HG03558 (cell line): ENCODE results near the gene HLA-DQB1.
"Not testable (repeated sequence)": the region's sequence is repeated elsewhere in the genome, so short reads cannot be mapped to it uniquely, and the experiment has no call there.

Experiments used
- ATAC-seq: cut with Tn5 transposase; IDR thresholded peaks from one replicate; pipeline ENCODE4 v1.9.1; 2021; ENCODE audit warnings: moderate number of reproducible peaks; ENCODE audit not compliant: unreplicated experiment; ENCODE audit errors: extremely low read depth

The HLA-DQB1 gene

GRCh38 chr6:32635526-32636123 lies 30.8 kb downstream of the HLA-DQB1 start:
- no peak for ATAC-seq

- not testable (repeated sequence) for ATAC-seq
These were observed 36.7 kb downstream of the HLA-DQB1 start for GRCh38 chr6:32629793-32630192.

- no peak for ATAC-seq
These were observed 38.6 kb downstream of the HLA-DQB1 start for GRCh38 chr6:32627831-32628230.

- no peak for ATAC-seq
These were observed 39.2 kb downstream of the HLA-DQB1 start for GRCh38 chr6:32627249-32627648.

DNA sequence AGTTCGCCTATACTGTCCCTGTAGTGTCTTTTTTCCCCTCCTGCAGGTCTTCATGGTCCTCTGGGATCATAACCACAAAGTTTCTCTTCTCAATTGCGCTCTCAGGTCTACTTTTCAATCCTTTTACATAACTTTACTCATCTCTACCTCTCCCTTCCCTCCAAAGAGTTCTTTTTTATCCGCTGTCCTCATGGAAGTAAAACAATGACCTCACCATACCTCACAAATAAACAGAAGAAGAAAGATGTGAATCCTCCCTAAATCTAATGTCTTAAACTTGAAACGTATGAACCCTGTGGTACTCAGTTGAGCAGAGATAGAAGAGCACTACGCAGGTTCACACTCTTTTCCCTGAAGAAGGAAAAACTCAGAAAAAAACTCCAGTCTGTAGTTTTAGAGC lies 41.3 kb downstream of the HLA-DQB1 start:
- no peak for ATAC-seq

DNA sequence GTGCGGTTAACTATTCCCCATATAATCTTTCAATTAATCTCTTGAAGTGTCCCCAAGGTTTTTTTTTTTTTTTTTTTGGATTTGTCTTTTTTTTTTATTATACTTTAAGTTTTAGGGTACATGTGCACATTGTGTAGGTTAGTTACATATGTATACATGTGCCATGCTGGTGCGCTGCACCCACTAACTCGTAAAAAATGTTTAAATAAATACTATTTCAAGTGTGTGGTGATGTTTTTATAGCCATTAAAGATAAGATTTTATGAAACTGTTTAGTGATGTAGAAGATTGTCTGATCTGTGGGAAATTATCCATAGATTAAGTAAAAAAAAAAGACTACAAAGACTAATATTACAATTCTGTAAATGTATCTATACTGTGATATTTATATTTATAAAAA lies 41.9 kb downstream of the HLA-DQB1 start:
- no peak for ATAC-seq

- ATAC-seq: no peak
These were observed 42.8 kb downstream of the HLA-DQB1 start for GRCh38 chr6:32623693-32624092.

GRCh38 chr6:32622545-32623401 lies 43.7 kb downstream of the HLA-DQB1 start:
- ATAC-seq: peak; percentile 63

DNA sequence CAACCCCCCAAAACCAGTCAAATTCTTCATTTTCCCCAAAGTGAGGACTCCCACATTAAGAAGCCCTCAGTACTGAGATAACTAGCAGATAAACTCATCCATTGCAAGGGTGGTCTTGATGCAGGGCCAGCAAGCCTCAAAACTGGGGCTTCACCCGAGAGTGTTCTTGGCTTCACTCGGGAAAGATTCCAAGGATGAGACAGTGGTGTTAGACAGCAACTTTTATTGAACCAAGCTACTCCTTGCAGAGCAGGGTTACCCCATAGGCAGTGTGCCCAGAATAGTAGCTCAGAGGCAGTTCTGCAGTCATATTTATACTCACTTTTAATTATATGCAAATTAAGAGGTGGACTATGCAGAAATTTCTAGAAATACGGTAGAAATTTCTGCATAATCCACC lies 45.1 kb downstream of the HLA-DQB1 start:
- no peak for ATAC-seq

DNA sequence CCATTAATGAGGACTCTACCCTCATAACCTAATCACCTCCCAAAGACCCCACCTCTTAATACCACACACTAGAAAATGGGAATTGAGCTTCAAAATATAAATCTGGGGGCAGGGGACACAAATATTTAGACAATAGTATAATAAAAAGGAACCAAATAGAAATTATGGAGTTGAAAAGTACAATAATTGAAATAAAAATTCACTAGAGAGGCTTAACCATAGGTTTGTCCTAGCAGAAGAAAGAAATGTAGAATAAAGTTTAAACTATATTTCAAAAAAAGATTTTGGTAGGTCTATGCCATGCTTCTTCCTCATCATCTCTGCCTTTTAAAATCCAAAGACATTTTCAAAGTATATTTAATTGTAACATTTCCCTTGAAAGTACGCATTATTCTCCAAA lies 48.7 kb downstream of the HLA-DQB1 start:
- ATAC-seq: no peak

DNA sequence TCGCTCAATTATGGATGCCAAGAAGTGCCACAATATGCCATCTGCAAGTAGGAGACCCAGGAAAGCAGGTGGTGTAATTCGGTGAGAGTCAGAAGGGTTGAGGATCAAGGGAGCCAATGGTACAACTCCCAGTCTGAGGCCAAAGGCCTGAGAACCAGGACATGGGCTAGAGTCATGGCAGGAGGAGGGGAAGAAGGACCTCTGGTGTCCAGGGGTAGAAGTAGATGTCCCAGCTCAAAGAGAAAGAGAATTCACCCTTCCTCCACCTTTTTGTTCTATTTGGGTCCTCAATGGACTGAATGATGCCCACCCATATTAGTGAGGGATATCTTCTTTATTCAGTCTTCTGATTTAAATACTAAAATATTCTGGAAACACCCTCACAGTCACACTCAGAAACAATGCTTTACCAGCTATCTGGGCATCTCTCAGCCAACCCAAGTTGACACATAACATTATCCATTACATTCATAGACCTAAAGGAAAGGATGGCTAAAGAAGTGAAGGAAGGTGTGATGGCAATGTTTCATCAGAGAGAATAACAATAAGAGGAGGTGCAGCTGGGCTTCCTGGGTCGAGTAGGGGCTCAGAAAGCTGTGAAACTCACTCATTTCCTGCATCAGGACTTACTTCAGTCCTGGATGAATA lies 50.4 kb downstream of the HLA-DQB1 start:
- ATAC-seq: no peak

DNA sequence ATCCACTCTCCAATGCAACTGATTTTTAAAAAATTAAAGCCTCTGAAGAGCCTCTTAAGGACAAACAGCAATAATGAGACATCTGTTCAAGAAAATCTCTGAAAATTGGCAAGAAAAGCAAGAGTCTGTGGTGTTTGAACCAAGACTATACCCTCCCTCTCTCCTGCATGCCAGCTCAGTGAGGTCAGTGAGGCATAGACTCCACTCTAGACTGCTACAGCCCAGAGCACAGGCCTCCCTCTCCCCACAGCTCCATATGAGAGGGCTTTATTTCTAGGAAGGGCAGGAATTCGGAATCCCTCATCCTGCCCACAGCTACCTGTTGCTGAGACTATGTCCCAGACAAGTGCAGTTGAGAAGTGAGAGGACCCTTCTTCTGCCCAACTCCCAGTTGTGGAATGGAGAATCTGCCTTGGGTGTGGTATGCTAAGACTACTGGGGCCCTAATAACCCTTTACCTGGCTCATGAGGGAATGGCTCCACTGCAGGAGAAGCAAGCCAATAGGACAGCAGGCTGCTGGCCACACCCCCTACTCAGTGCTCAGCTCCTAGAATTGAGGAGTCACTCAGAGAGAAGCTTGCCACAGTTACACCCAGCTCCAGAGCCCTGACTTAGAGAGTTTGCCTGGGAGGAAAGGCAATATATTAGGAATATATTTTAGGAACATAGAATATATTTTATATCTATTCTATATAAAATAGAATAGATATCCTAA lies 51.9 kb downstream of the HLA-DQB1 start:
- ATAC-seq: no peak

- ATAC-seq: no peak
These were observed 53.0 kb downstream of the HLA-DQB1 start for GRCh38 chr6:32613475-32613874.

- no peak for ATAC-seq
These were observed 55.7 kb downstream of the HLA-DQB1 start for GRCh38 chr6:32610682-32611296.

- ATAC-seq: peak; percentile 63
These were observed 56.5 kb downstream of the HLA-DQB1 start for GRCh38 chr6:32609731-32610640.
